Kidney epithelial cell (primary cell): ENCODE data around the gene NAA15. TPM values are rescaled to one million over a fixed set of nuclear protein-coding genes. Genes with fewer than 3 reads are reported as not detected.

ENCODE experiments used
- DNase-seq: peaks from one replicate; pipeline ENCODE4 v3.0.0-alpha.2; 2010; ENCODE audit warnings: low read depth
- H3K27me3 ChIP-seq: 2 replicates; pipeline ENCODE4 v1.6.0; 2011; ENCODE audit warnings: low read length; ENCODE audit not compliant: control insufficient read depth, insufficient read depth
- H3K36me3 ChIP-seq: 2 replicates; pipeline ENCODE4 v1.5.1; 2011; ENCODE audit warnings: low read length; ENCODE audit not compliant: control insufficient read depth, insufficient read depth
- H3K4me3 ChIP-seq: 2 replicates; pipeline ENCODE4 v1.5.1; 2011; ENCODE audit warnings: low read depth, mild to moderate bottlenecking, control low read depth, low read length
- total RNA-seq: library from RNA; depleted of rRNA; stranded (reverse); fragments of >200 nt; gene quantifications from 2 replicates; pipeline ENCODE4 v1.2.3, GENCODE V29; 2015
- TF ChIP-seq, protein P1 (sequence below): IDR thresholded peaks from 2 replicates; pipeline ENCODE4 v1.5.1; 2011; ENCODE audit warnings: mild to moderate bottlenecking, moderate library complexity, low read length, control low read depth, inconsistent platforms; ENCODE audit not compliant: insufficient read depth, poor library complexity, severe bottlenecking

Gene NAA15
- total RNA-seq, 1 donor from 2014 or later = 31.0 TPM

DNA sequence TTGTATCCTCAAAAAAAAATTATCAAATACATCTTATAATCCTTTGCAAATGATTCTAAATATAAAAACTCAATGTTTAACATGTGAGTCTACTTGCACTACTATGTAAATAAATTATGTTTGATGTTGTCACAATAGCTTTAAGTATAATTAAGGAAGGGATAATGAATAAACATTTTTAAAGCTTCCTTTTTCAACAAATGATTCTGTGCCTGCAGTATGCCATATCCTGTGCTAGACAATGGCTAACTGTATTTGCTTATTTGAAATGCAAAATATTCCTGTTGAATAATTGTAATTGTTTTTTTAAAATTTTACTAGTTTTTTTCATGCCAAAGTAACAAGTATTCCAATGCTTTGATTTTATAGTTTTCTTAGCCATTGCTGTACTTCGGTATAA lies 60.0 kb downstream of the NAA15 start:
- TF ChIP-seq, protein P1, sequence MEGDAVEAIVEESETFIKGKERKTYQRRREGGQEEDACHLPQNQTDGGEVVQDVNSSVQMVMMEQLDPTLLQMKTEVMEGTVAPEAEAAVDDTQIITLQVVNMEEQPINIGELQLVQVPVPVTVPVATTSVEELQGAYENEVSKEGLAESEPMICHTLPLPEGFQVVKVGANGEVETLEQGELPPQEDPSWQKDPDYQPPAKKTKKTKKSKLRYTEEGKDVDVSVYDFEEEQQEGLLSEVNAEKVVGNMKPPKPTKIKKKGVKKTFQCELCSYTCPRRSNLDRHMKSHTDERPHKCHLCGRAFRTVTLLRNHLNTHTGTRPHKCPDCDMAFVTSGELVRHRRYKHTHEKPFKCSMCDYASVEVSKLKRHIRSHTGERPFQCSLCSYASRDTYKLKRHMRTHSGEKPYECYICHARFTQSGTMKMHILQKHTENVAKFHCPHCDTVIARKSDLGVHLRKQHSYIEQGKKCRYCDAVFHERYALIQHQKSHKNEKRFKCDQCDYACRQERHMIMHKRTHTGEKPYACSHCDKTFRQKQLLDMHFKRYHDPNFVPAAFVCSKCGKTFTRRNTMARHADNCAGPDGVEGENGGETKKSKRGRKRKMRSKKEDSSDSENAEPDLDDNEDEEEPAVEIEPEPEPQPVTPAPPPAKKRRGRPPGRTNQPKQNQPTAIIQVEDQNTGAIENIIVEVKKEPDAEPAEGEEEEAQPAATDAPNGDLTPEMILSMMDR = no peak
- DNase-seq = no peak
- Histone ChIP-seq H3K27me3 (no peaks in the 10 kb centered on the region), H3K36me3 (no peaks in the 10 kb centered on the region), H3K4me3 (no peak overlapping the region)

DNA sequence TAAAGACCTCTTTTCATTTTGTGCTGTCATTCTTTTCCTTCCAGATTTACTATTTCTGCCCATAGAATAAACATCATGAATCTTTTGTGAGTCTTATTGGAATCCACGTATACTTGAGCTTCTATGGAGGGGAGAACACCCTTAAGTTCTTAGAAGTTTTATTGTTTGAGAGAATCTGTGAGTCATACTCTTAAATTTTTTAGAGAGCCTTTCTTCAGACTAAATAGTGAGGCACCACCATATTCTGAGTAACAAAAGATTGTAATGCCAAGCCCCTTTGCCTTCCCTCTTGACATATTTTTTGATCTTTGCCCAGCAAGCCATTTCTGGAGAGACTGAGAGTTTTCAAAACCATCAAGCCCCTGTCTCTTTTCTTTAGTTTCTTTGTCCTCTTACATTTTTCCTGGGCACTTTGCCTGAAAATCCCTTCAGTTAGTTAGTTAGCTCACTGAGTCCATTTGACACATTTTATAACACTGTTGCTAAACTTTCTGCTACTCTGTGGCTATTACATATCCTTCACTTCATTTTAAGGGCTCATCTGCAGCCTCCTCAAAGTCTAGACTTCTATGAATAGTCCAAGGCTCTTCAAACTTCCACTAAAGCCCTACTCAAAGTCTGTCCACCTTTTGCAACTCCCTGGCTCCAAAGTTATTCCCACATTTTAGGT lies 66.3 kb downstream of the NAA15 start:
- TF ChIP-seq, protein P1 = no peak
- no peaks in the 10 kb centered on the region for H3K36me3 ChIP-seq
- H3K27me3 ChIP-seq = no peaks in the 10 kb centered on the region
- peak; percentile 4 for DNase-seq
- H3K4me3 ChIP-seq = no peak overlapping the region

DNA sequence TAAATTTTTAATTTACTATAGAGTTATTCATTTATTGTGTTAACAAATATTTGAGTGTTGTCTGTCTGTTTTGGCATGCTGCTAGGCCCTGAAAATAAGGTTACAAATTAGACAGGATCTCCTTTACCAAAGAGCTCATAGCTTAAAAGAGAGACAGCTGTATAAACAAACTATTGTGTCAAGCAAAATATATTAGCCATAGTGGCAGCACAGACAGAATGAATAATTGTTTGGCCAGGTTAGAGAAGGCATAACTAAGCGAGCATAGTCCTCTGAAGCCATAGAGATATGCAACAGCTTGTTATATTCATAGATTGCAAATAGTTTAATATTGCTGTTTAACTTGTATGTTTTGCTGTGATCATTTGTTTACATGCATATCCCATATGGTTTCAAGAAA lies 67.7 kb downstream of the NAA15 start:
- DNase-seq = peak; percentile 10
- no peak overlapping the region for H3K4me3 ChIP-seq
- TF ChIP-seq, protein P1 = no peak
- no peaks in the 10 kb centered on the region for H3K27me3 ChIP-seq
- H3K36me3 ChIP-seq = no peaks in the 10 kb centered on the region

DNA sequence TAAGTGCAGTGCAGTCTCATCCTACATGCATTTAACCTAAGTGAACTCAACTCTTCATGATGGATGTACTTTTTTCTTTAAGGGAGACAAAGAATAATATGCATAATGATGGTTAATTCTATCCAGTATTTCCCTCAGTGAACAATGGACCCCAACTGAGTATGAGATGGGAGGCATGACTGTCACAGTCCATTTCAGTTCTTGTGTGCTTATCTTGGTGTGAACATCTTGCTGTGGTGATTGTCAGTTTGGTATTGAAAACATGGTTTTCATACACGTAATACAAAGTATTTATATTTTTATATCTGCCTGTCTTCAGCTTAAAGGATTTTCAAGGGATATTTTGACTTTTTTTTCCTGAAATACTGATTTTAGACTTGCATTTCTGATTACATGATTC lies 72.9 kb downstream of the NAA15 start:
- DNase-seq = no peak
- Histone ChIP-seq H3K4me3 (no peak overlapping the region), H3K36me3 (no peaks in the 10 kb centered on the region), H3K27me3 (no peaks in the 10 kb centered on the region)
- TF ChIP-seq, protein P1 = no peak

DNA sequence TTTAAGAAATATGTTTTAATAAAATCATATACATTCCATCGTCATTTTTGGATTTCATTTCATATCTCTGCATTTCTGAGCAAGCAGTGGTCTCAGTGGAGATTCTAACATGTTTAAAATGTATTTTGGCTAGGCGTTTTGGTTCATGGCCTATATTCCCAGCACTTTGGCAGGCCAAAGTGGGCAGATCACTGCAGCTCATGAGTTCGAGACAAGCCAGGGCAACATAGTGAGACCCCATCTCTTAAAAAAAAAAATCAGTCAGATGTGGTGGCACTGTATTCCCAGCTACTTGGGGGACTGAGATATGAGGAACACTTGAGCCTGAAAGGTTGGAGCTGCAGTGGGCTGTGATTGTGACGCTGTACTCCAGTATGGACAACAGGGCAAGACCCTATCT lies 85.1 kb downstream of the NAA15 start:
- Histone ChIP-seq H3K27me3 (no peaks in the 10 kb centered on the region), H3K4me3 (no peak overlapping the region), H3K36me3 (peaks cover 1% of the 10 kb centered on the region)
- no peak for DNase-seq
- TF ChIP-seq, protein P1 = no peak

DNA sequence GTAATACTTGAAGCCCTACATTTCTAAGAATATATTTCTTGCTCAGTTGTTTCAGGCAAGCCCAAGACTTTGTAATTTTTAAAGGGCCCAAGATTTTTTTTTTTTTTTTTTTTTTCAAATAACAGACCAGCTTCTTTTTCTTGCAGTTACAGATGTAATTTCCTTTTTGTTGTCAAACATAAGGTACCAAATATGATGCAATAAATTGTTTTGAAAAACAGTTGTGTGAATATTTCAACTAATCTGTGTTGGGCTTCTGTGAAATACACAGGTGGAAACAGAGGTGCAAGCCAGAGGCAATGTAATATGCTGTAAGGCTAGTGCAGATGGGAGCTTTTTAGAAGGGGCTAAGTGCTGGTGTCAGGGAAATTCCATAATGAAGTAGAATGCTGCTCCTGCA lies 87.8 kb downstream of the NAA15 start:
- no peak for DNase-seq
- peaks cover 1% of the 10 kb centered on the region for H3K36me3 ChIP-seq
- TF ChIP-seq, protein P1 = no peak
- no peak overlapping the region for H3K4me3 ChIP-seq
- no peaks in the 10 kb centered on the region for H3K27me3 ChIP-seq
